ENCODE data around the gene CDKN1C. TPM values are rescaled to one million over a fixed set of nuclear protein-coding genes. Genes with fewer than 3 reads are reported as not detected.

The CDKN1C gene
- total and polyA plus RNA-seq, 2 of the 8 experiments (the other 6 are each of a cell fraction or from before 2014, with no cell fraction given), result 12.8 to 14.1 TPM

Small RNAs within 50 kb of the gene (small RNA-seq; reads per million reads assigned to genes)
- gene AC013791.1 (ENCODE audit: insufficient read depth), result not detected

Other genes starting within 250 kb of the CDKN1C start
- 1.2 TPM in 2 replicates for gene KCNQ1OT1, start 185.8 kb downstream of the CDKN1C start, total RNA-seq (2021; fragmentation: NEBNext Ultra II Directional; extraction: Animal tissue kit (Norgen Biotek cat#: 25700))
- gene KCNQ1OT1, start 185.8 kb downstream of the CDKN1C start, polyA plus RNA-seq (2011; rRNA removed), result 0.19 and 0.21 TPM in 2 replicates
- gene PHLDA2, start 43.6 kb upstream of the CDKN1C start, total RNA-seq (2021; fragmentation: NEBNext Ultra II Directional; extraction: Animal tissue kit (Norgen Biotek cat#: 25700)), result 5.2 and 5.4 TPM in 2 replicates
- 7.6 and 11.6 TPM in 2 replicates for gene PHLDA2, start 43.6 kb upstream of the CDKN1C start, polyA plus RNA-seq (2011; rRNA removed)
- 190 and 194 TPM in 2 replicates for gene NAP1L4, start 106.6 kb upstream of the CDKN1C start, total RNA-seq (2021; fragmentation: NEBNext Ultra II Directional; extraction: Animal tissue kit (Norgen Biotek cat#: 25700))
- gene NAP1L4, start 106.6 kb upstream of the CDKN1C start, polyA plus RNA-seq (2011; rRNA removed), result 75.8 and 81.4 TPM in 2 replicates
- gene CARS1, start 171.6 kb upstream of the CDKN1C start, total RNA-seq (2021; fragmentation: NEBNext Ultra II Directional; extraction: Animal tissue kit (Norgen Biotek cat#: 25700)), result 89.4 and 100 TPM in 2 replicates
- 44.1 and 52.2 TPM in 2 replicates for gene CARS1, start 171.6 kb upstream of the CDKN1C start, polyA plus RNA-seq (2011; rRNA removed)

All from H1 (cell line).